Peyer's patch (tissue), 4 donors: ENCODE data around the gene ZBTB3. TPM values are rescaled to one million over a fixed set of nuclear protein-coding genes. Genes with fewer than 3 reads are reported as not detected.

Experiments used
- DNase-seq, 3 donors: peaks; one replicate each; pipeline ENCODE4 v3.0.0-alpha.2; 2017 to 2019
- H3K27ac ChIP-seq, 4 donors: fragments of 200-600 bp; sonication (generic); one replicate each; pipeline ENCODE4 v1.5.1; 2016 to 2019
- H3K27me3 ChIP-seq, 2 donors: fragments of 200-600 bp; sonication (generic); one replicate each; pipeline ENCODE4 v1.5.1; 2019
- H3K36me3 ChIP-seq, 3 donors: fragments of 200-600 bp; sonication (generic); one replicate each; pipeline ENCODE4 v1.5.1; 2016 to 2019
- H3K4me1 ChIP-seq, 4 donors: fragments of 200-600 bp; sonication (generic); one replicate each; pipeline ENCODE4 v1.5.1; 2016 to 2019
- H3K4me3 ChIP-seq, 4 donors: fragments of 200-600 bp; sonication (generic); 1 replicate in 3 of 4; 2 replicates in 1 of 4; pipeline ENCODE4 v1.5.1; 2016 to 2019; ENCODE audit warnings: mild to moderate bottlenecking in 1 of 4
- H3K9me3 ChIP-seq, 4 donors: fragments of 200-600 bp; sonication (generic); one replicate each; pipeline ENCODE4 v1.5.1; 2016 to 2019; ENCODE audit warnings: mild to moderate bottlenecking in 1 of 4
- POLR2A ChIP-seq, 2 donors: fragments of 450-650 bp; IDR thresholded peaks; one replicate each; pipeline ENCODE4 v1.5.1; 2017; ENCODE audit warnings: antibody characterized with exemption in 2 of 2, mild to moderate bottlenecking in 2 of 2, moderate library complexity in 2 of 2
- total RNA-seq, 4 donors: library from RNA; depleted of rRNA; stranded (reverse); fragments of >200 nt; gene quantifications; one replicate each; pipeline ENCODE4 v1.1.0, GENCODE V29; 2016
- TF ChIP-seq, protein P1 (sequence below), 6 experiments: fragments of 450-650 bp in 4 of 6; fragments of 200-600 bp in 2 of 6; sonication (generic) in 1 of 6; IDR thresholded peaks; one replicate each; pipeline ENCODE4 v1.5.1; 2017 to 2019; ENCODE audit warnings: antibody characterized with exemption in 6 of 6, mild to moderate bottlenecking in 3 of 6, moderate library complexity in 1 of 6

Gene ZBTB3
- 10 to 100 TPM in 2 of 4 donors, 1 to 10 TPM in 2; 5.0 to 22.0 (median 9.2) TPM for total RNA-seq

DNA sequence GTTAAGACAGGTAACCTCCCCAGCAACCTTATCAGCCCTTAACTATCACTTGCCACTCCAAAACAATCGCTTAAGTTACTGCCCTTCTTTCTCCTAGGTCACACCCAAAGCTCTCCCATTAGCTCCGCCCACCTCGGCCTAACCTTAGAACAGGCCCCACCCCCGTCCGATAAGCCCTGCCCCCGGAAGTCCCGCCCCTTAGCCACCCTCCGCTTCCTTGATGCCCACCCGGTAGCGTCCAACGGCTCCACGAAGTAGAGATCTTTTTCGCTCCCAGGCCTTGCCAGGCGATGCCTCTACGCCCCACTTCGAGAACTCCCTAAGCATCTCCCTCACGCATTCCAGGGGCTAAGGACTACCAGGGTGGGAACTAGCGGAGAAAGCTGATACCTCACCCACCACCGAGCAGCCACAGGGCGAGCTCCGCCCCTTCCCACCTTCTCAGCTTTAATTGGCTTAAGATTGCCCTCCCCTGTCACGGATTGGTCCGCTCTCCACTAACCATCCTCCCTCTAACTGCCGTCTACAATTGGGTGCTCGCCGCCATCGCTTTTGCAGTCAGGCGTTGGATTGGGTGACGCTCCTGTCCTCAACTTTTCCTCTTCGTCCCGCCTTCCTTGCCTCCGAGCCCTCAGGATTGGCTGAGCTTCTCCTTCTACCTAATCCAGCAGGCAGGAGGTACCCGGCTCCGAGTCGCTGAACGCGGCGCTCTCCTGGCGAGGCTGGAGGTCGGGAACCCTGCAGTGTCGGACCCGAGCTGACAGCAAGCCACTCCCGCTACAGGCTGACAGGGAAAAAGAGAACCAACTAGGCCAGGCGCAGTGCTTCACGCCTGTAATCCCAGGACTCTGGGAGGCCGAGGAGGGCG, at the start of gene ZBTB3:
Gene ZBTB3 (minus strand): TSS at position 425 of the 868 bp plus-strand sequence. CDS start 496 bp downstream, outside the sequence.
- Histone ChIP-seq H3K27ac (peak within 1 kb of the TSS; percentile 87 to 94 (median 90)), H3K27me3 (no peaks in the 10 kb centered on the region), H3K36me3 (peaks cover 0 to 14% (median 0%) of the 10 kb centered on the region in 3 donors), H3K4me3 (peak within 1 kb of the TSS; percentile 61 to 79 (median 67)), H3K9me3 (no peaks in the 10 kb centered on the region), H3K4me1 (peaks cover 0 to 23% (median 4%) of the 10 kb centered on the region in 4 donors)
- peak; percentile 99 for DNase-seq
- peak; percentile 64 to 85 for TF ChIP-seq POLR2A (IDR thresholded peaks at IDR 0.05)
- TF ChIP-seq, protein P1, sequence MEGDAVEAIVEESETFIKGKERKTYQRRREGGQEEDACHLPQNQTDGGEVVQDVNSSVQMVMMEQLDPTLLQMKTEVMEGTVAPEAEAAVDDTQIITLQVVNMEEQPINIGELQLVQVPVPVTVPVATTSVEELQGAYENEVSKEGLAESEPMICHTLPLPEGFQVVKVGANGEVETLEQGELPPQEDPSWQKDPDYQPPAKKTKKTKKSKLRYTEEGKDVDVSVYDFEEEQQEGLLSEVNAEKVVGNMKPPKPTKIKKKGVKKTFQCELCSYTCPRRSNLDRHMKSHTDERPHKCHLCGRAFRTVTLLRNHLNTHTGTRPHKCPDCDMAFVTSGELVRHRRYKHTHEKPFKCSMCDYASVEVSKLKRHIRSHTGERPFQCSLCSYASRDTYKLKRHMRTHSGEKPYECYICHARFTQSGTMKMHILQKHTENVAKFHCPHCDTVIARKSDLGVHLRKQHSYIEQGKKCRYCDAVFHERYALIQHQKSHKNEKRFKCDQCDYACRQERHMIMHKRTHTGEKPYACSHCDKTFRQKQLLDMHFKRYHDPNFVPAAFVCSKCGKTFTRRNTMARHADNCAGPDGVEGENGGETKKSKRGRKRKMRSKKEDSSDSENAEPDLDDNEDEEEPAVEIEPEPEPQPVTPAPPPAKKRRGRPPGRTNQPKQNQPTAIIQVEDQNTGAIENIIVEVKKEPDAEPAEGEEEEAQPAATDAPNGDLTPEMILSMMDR (IDR thresholded peaks at IDR 0.05), result peak in 4 of 6 experiments; percentile 2 to 47 (median 42)

DNA sequence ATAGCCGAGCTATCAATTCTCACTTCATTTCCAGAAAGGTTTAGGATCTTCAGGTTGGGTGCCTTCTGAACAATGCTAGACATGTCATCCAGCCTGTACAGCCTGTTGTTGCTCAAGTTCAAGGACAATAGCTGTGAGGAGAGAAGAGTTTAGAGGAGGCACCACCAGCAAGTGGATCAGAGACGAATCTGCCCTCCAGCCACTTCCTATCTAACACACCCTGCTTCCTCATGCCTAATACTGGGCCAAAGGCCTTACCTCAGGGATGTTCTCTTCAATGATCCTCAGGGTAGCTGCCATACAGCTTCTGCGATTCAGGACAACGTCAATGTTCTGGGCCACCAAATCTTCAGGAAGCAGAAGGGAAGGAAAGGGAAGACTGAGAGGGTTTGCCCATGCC, 47.1 kb upstream of the ZBTB3 start:
- peaks cover 0 to 73% (median 0%) of the 10 kb centered on the region in 3 donors for H3K36me3 ChIP-seq
- H3K9me3 ChIP-seq, result no peaks in the 10 kb centered on the region
- no peak for DNase-seq
- H3K4me3 ChIP-seq, result no peak overlapping the region
- H3K27ac ChIP-seq, result no peak overlapping the region
- peaks cover 0 to 10% (median 6%) of the 10 kb centered on the region in 4 donors for H3K4me1 ChIP-seq
- H3K27me3 ChIP-seq, result no peaks in the 10 kb centered on the region
- no peak for TF ChIP-seq POLR2A (IDR thresholded peaks at IDR 0.05)
- TF ChIP-seq, protein P1 (IDR thresholded peaks at IDR 0.05), result no peak

DNA sequence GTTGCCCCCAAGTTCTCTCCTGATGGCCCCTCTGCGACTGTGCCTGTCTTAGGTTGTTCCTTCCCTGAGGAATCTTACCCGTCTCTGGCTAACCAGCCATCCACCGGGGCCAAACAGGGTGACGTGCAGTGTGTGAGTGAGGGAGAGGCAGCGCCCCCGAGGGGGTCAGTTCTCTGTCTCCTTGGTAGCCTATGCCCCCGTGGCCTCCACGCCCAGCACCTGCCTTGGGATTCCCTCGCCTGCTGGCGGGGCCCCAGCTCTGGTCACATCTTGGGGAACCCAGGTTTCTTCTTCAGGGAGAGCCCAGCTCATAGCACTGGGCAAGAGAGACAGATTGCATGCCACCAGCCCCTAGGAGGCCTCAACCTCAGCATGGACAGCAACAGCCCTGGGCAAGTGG, 45.5 kb upstream of the ZBTB3 start:
- no peaks in the 10 kb centered on the region for H3K9me3 ChIP-seq
- no peak overlapping the region for H3K27ac ChIP-seq
- H3K36me3 ChIP-seq, result peaks cover 0 to 89% (median 2%) of the 10 kb centered on the region in 3 donors
- peaks cover 0 to 10% (median 5%) of the 10 kb centered on the region in 4 donors for H3K4me1 ChIP-seq
- no peak for DNase-seq
- TF ChIP-seq, protein P1 (IDR thresholded peaks at IDR 0.05), result no peak
- no peak for TF ChIP-seq POLR2A (IDR thresholded peaks at IDR 0.05)
- H3K27me3 ChIP-seq, result no peaks in the 10 kb centered on the region
- H3K4me3 ChIP-seq, result no peak overlapping the region

DNA sequence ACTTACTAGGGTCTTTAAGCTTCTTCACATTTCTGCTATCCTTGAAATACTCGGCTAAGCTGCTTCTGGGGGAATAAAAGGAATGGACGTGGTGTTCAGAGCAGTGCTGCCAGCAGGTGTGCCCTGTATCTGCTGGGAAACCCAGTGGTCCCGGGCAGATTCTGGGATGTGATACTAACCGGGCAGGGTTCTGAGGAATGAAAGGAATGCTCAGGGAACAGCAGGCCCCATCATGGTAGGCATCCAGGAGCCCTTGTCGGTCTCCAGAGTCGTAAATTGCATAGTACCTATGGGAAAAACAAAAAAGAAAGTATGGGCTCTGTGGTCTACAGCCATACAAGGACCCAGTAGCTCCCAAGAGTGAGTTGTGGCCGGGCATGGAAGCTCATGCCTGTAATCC, 42.3 kb upstream of the ZBTB3 start:
- H3K36me3 ChIP-seq, result peaks cover 0 to 93% (median 2%) of the 10 kb centered on the region in 3 donors
- no peaks in the 10 kb centered on the region for H3K27me3 ChIP-seq
- no peak for DNase-seq
- TF ChIP-seq, protein P1 (IDR thresholded peaks at IDR 0.05), result no peak
- no peak for TF ChIP-seq POLR2A (IDR thresholded peaks at IDR 0.05)
- peaks cover 2 to 10% (median 6%) of the 10 kb centered on the region in 4 donors for H3K4me1 ChIP-seq
- no peaks in the 10 kb centered on the region for H3K9me3 ChIP-seq
- H3K4me3 ChIP-seq, result no peak overlapping the region
- H3K27ac ChIP-seq, result no peak overlapping the region

DNA sequence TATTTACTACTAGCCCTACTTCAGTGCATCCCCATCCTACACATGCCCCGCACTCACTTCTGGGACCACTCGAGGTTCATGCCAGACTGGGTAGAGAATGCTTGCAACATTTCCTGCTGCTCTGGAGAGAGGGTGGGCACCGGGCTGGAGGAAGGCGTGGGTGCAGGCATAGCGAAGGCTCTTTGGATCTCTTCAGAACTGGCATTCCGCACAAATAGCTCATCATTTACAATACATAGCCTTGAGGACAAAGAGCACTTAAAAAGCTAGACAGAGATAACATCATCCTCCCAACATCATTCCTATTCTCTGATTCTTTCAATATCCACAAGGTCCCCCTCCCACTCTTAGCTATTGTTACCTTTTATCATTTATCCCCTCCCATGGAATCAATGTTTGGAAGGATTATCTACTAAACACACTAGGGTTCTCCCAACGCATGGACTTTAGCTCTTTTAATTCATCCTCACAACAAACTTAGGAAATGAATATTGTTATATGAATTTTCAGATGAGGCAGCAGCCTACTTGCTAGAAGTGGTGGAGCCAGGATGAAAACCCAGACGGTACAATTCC, 40.3 kb upstream of the ZBTB3 start:
- H3K36me3 ChIP-seq, result peaks cover 0 to 82% (median 2%) of the 10 kb centered on the region in 3 donors
- no peaks in the 10 kb centered on the region for H3K9me3 ChIP-seq
- TF ChIP-seq, protein P1 (IDR thresholded peaks at IDR 0.05), result no peak
- TF ChIP-seq POLR2A (IDR thresholded peaks at IDR 0.05), result no peak
- no peak overlapping the region for H3K27ac ChIP-seq
- H3K4me3 ChIP-seq, result no peak overlapping the region
- no peak for DNase-seq
- peaks cover 2 to 27% (median 14%) of the 10 kb centered on the region in 4 donors for H3K4me1 ChIP-seq
- no peaks in the 10 kb centered on the region for H3K27me3 ChIP-seq
